GM12878 (cell line): ENCODE data around the gene LGALS3BP. TPM values are rescaled to one million over a fixed set of nuclear protein-coding genes. Genes with fewer than 3 reads are reported as not detected.

Source experiments
- ATAC-seq: fragments of 200-7000 bp; cut with Tn5 transposase; 3 replicates; pipeline ENCODE4 v1.9.1; 2020; ENCODE audit warnings: mild to moderate bottlenecking, moderate library complexity
- BruUV-seq: library from RNA; stranded (reverse); fragments of 400-500 nt; replicated peaks from 2 replicates; lab custom pipeline; 2021; lab: Mats Ljungman, UMichigan
- CTCF ChIA-PET: fragments of 300-600 bp; sonication (Branson Sonifier 250); formaldehyde crosslinking; extraction: SDS; loops from one replicate; lab custom pipeline; 2021; ENCODE audit warnings: inconsistent platforms; lab: Yijun Ruan, JAX
- POLR2A ChIA-PET: fragments of 350-600 bp; formaldehyde crosslinking; extraction: SDS; loops from one replicate; lab custom pipeline; 2021; ENCODE audit warnings: inconsistent platforms; lab: Charles Lee
- RAD21 ChIA-PET: fragments of 300-600 bp; sonication (Branson Sonifier 250); formaldehyde crosslinking; loops from one replicate; lab custom pipeline; 2023; ENCODE audit warnings: antibody characterized with exemption; ENCODE audit not compliant: unreplicated experiment; lab: Charles Lee
- SMC1A ChIA-PET: fragments of 300-600 bp; sonication (Branson Sonifier 250); formaldehyde crosslinking; loops from one replicate; lab custom pipeline; 2023; ENCODE audit not compliant: unreplicated experiment, uncharacterized antibody; lab: Charles Lee
- DNase-seq: peaks from one replicate; pipeline ENCODE4 v3.0.0-alpha.2; 2011; ENCODE audit warnings: low read depth, low spot score
- FAIRE-seq: peaks from 3 replicates; lab custom pipeline; 2011; peaks lifted over from hg19 to GRCh38; lab: Jason Lieb, UNC
- H2AFZ ChIP-seq: 2 replicates; pipeline ENCODE4 v1.6.0; 2011; ENCODE audit warnings: low read depth, low read length, control low read depth; ENCODE audit not compliant: control insufficient read depth
- H3K27ac ChIP-seq: 2 replicates; pipeline ENCODE4 v1.5.1; 2011; ENCODE audit warnings: control low read depth; ENCODE audit not compliant: control insufficient read depth, insufficient read depth
- H3K27me3 ChIP-seq, 2 experiments: replicated peaks in 1 of 2; 2 replicates each; pipeline versions ENCODE4 v1.6.0 to v1.6.1; 2011; ENCODE audit warnings: low read length in 1 of 2; ENCODE audit not compliant: control insufficient read depth in 2 of 2, insufficient read depth in 2 of 2
- H3K36me3 ChIP-seq, 2 experiments: 2 replicates each; pipeline ENCODE4 v1.5.1; 2011; ENCODE audit warnings: low read length in 1 of 2; ENCODE audit not compliant: control insufficient read depth in 2 of 2, insufficient read depth in 2 of 2
- H3K4me1 ChIP-seq: 2 replicates; pipeline ENCODE4 v1.6.1; 2011; ENCODE audit warnings: mild to moderate bottlenecking, low read length, moderate library complexity, mixed read lengths; ENCODE audit not compliant: control insufficient read depth, insufficient read depth
- H3K4me2 ChIP-seq: 2 replicates; pipeline ENCODE4 v1.6.0; 2011; ENCODE audit warnings: control low read depth; ENCODE audit not compliant: control insufficient read depth, insufficient read depth
- H3K4me3 ChIP-seq: fragments of 200-600 bp; sonication (generic); 2 replicates; pipeline ENCODE4 v1.5.1; 2016
- H3K79me2 ChIP-seq: 2 replicates; pipeline ENCODE4 v1.6.0; 2011; ENCODE audit warnings: low read length; ENCODE audit not compliant: control insufficient read depth, insufficient read depth
- H3K9ac ChIP-seq: 2 replicates; pipeline ENCODE4 v1.8.0; 2011; ENCODE audit warnings: low read length, control low read depth, mixed read lengths; ENCODE audit not compliant: control insufficient read depth, insufficient read depth
- H3K9me3 ChIP-seq: replicated peaks from 3 replicates; pipeline ENCODE4 v1.5.1; 2011; ENCODE audit warnings: mild to moderate bottlenecking, low read length; ENCODE audit not compliant: control insufficient read depth, insufficient read depth
- H4K20me1 ChIP-seq: 2 replicates; pipeline ENCODE4 v1.6.0; 2011; ENCODE audit not compliant: control insufficient read depth, insufficient read depth
- CREB1 ChIP-seq: IDR thresholded peaks from 2 replicates; pipeline ENCODE4 v1.6.1; 2012; ENCODE audit warnings: low read depth, mild to moderate bottlenecking, inconsistent platforms
- CUX1 ChIP-seq: IDR thresholded peaks from 2 replicates; pipeline ENCODE4 v1.6.1; 2012; ENCODE audit warnings: improper control_type of control experiment, low read depth, low read length; ENCODE audit not compliant: insufficient replicate concordance
- DPF2 ChIP-seq: fragments of 450-650 bp; IDR thresholded peaks from 2 replicates; pipeline ENCODE4 v1.6.1; 2017; ENCODE audit warnings: mild to moderate bottlenecking
- E2F8 ChIP-seq: fragments of 450-650 bp; IDR thresholded peaks from 2 replicates; pipeline ENCODE4 v1.6.1; 2018; ENCODE audit warnings: mild to moderate bottlenecking, low read depth, moderate library complexity; ENCODE audit not compliant: partially characterized antibody
- FOS ChIP-seq: IDR thresholded peaks from 3 replicates; pipeline ENCODE4 v1.6.1; 2011; ENCODE audit warnings: borderline replicate concordance; ENCODE audit not compliant: insufficient read length; ENCODE audit errors: extremely low read depth
- GATAD2B ChIP-seq: fragments of 450-650 bp; conservative IDR thresholded peaks from 2 replicates; pipeline ENCODE4 v1.6.1; 2017; ENCODE audit warnings: low read depth, mild to moderate bottlenecking, moderate library complexity
- IKZF1 ChIP-seq: fragments of 450-650 bp; conservative IDR thresholded peaks from 2 replicates; pipeline ENCODE4 v1.6.1; 2017; ENCODE audit warnings: antibody characterized with exemption, mild to moderate bottlenecking
- IKZF2 ChIP-seq, 2 experiments: fragments of 450-650 bp; IDR thresholded peaks; 2 replicates each; pipeline ENCODE4 v1.6.1; 2017; ENCODE audit warnings: mild to moderate bottlenecking in 2 of 2, moderate library complexity in 2 of 2
- KDM1A ChIP-seq: fragments of 200-600 bp; sonication (generic); IDR thresholded peaks from 2 replicates; pipeline ENCODE4 v1.6.1; 2016; ENCODE audit warnings: borderline replicate concordance
- KLF5 ChIP-seq: fragments of 450-650 bp; IDR thresholded peaks from 2 replicates; pipeline ENCODE4 v1.6.1; 2014; ENCODE audit warnings: mild to moderate bottlenecking; ENCODE audit not compliant: partially characterized antibody
- SUZ12 ChIP-seq: fragments of 200-600 bp; sonication (generic); IDR thresholded peaks from one replicate; pipeline ENCODE4 v1.6.1; 2018; ENCODE audit warnings: antibody characterized with exemption, mild to moderate bottlenecking; ENCODE audit not compliant: unreplicated experiment
- WGBS: methylation state at CpG from one replicate; pipeline ENCODE4 v1.1.6; 2016; ENCODE audit warnings: low lambda C conversion rate; ENCODE audit not compliant: insufficient replicate concordance, insufficient coverage; ENCODE audit errors: missing lambda C conversion rate; 5-methylcytosine and 5-hydroxymethylcytosine counted together
- in situ Hi-C: fragments of 300-500 bp; cut with MboI; formaldehyde crosslinking; loops from 9 replicates; pipeline ENCODE4 v1.14.3; 2018; ENCODE audit warnings: mixed read lengths
- intact Hi-C: fragments of 100-400 bp; cut with micrococcal nuclease; formaldehyde crosslinking; loops from one replicate; pipeline ENCODE4 v1.14.2; 2022; ENCODE audit not compliant: unreplicated experiment
- polyA plus RNA-seq, 11 experiments: library from polyadenylated mRNA; depleted of rRNA in 4 of 11; unstranded in 6 of 11; stranded (reverse) in 5 of 11; fragments of >200 nt; fragmentation: Nextera tagmentation in 4 of 11; fragmentation: Illumina TruSeq in 1 of 11; extraction: Ambion mirVana in 4 of 11; extraction: Trizol in 1 of 11; gene quantifications; 1 replicate in 1 of 11; 2 replicates in 10 of 11; pipeline versions ENCODE4 v1.2.1 to v1.2.3, GENCODE V29; 2011 to 2016; ENCODE audit warnings: inconsistent platforms in 2 of 11, missing spikeins in 2 of 11, low read depth in 1 of 11
- total RNA-seq, 4 experiments: library from RNA; depleted of rRNA in 3 of 4; stranded (reverse); fragments of >200 nt in 3 of 4; fragmentation: Illumina TruSeq in 1 of 4; extraction: Trizol in 1 of 4; gene quantifications; 2 replicates each; pipeline versions ENCODE4 v1.2.1 to v1.2.3, GENCODE V29; 2013 to 2021
- TF ChIP-seq, protein P1 (sequence below): fragments of 450-650 bp; formaldehyde crosslinking; IDR thresholded peaks from 2 replicates; pipeline ENCODE4 v1.4.0; 2022; ENCODE audit warnings: mild to moderate bottlenecking, moderate library complexity

LGALS3BP gene
- total and polyA plus RNA-seq, 10 of the 15 experiments (the other 5 are each of a cell fraction or from before 2014, with no cell fraction given): 0.52 to 5.2 (median 1.9) TPM

DNA sequence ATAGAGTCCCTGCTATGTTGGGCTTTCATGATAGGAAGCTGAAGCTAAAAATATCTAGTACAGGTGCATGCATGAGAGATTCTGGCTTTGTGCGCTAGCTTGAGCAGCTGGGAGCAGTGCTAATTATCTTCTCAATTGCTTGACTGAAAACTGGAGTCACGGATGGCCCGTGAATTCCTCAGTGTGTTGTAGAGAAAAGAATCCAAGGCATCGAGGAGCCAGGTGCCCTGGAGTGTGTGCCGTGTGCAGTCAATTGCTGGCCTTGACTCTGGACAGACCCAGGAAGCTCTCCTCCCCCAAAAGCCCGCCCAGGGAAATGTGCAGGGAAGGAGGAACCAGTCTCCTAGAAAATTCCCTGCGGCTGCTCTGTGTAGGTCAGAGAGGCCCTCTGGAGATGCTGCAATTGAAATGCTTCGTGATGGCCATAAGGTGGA, 14.2 kb downstream of the LGALS3BP start:
- Histone ChIP-seq H4K20me1 (no peaks in the 10 kb centered on the region; the same call in 1 of the 2 replicates), H3K4me2 (peak overlapping the region; percentile 33; the same call in 1 of the 2 replicates), H3K4me3 (no peak overlapping the region), H3K36me3 (no peaks in the 10 kb centered on the region), H3K9me3 (no peaks in the 10 kb centered on the region), H3K27ac (no peak overlapping the region), H3K79me2 (no peaks in the 10 kb centered on the region), H3K4me1 (peaks cover 6% of the 10 kb centered on the region), H3K9ac (no peak overlapping the region), H3K27me3 (no peaks in the 10 kb centered on the region), H2AFZ (no peak overlapping the region)
- 12% methylated on average over 8 of the region's 8 CpGs for WGBS
- FAIRE-seq (peak; percentile 47), ATAC-seq (no peak), DNase-seq (no peak)
- ChIA-PET CTCF (interaction anchor here (0.6 to 4.3 kb wide), 4 partner anchors 72 to 123 kb away, joined by 3 to 24 read pairs (median 4); no protein-coding TSS in a partner anchor), POLR2A (interaction anchor here (0.5 kb wide), 1 partner anchor 704 kb away, joined by 3 read pairs; no protein-coding TSS in a partner anchor), SMC1A (interaction anchor here (1.5 kb wide), 1 partner anchor 469 kb away, joined by 4 read pairs; no protein-coding TSS in a partner anchor), RAD21 (interaction anchor here (0.8 kb wide), 1 partner anchor 100 kb away, joined by 3 read pairs; no protein-coding TSS in a partner anchor)
- intact Hi-C loops (no loop called here), in situ Hi-C loops (loop anchor here (5.0 kb wide), 1 partner anchor 103 kb away; no protein-coding TSS in a partner anchor)
- no TSS peak for BruUV-seq
- TF ChIP-seq E2F8: no peak
- TF ChIP-seq, protein P1, sequence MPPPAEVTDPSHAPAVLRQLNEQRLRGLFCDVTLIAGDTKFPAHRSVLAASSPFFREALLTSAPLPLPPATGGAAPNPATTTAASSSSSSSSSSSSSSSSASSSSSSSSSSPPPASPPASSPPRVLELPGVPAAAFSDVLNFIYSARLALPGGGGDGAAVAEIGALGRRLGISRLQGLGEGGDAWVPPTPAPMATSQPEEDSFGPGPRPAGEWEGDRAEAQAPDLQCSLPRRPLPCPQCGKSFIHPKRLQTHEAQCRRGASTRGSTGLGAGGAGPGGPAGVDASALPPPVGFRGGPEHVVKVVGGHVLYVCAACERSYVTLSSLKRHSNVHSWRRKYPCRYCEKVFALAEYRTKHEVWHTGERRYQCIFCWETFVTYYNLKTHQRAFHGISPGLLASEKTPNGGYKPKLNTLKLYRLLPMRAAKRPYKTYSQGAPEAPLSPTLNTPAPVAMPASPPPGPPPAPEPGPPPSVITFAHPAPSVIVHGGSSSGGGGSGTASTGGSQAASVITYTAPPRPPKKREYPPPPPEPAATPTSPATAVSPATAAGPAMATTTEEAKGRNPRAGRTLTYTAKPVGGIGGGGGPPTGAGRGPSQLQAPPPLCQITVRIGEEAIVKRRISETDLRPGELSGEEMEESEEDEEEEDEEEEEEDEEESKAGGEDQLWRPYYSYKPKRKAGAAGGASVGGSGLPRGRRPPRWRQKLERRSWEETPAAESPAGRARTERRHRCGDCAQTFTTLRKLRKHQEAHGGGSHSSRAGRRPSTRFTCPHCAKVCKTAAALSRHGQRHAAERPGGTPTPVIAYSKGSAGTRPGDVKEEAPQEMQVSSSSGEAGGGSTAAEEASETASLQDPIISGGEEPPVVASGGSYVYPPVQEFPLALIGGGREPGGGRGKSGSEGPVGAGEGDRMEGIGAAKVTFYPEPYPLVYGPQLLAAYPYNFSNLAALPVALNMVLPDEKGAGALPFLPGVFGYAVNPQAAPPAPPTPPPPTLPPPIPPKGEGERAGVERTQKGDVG: no peak
- no peak for TF ChIP-seq KLF5
- no peak for TF ChIP-seq IKZF1
- TF ChIP-seq CUX1: no peak
- no peak for TF ChIP-seq IKZF2 (IDR thresholded peaks at IDR 0.05)
- TF ChIP-seq DPF2: no peak
- TF ChIP-seq FOS: no peak
- TF ChIP-seq SUZ12: no peak
- TF ChIP-seq GATAD2B: no peak
- TF ChIP-seq CREB1: no peak
- TF ChIP-seq KDM1A: no peak
